NT2/D1 (cell line): Measurements from ENCODE around the gene GMPR.

ENCODE experiments used
- SUZ12 ChIP-seq: IDR thresholded peaks from 2 replicates; pipeline ENCODE4 v1.6.1; 2011; ENCODE audit not compliant: insufficient read length, insufficient read depth; ENCODE audit errors: extremely low read depth
- YY1 ChIP-seq: IDR thresholded peaks from 2 replicates; pipeline ENCODE4 v1.6.1; 2011; ENCODE audit not compliant: insufficient read length, insufficient read depth
- ZNF274 ChIP-seq: IDR thresholded peaks from 2 replicates; pipeline ENCODE4 v1.6.1; 2011; ENCODE audit warnings: mild to moderate bottlenecking, low read depth, low read length

- no peak for TF ChIP-seq YY1
- TF ChIP-seq SUZ12: no peak
- no peak for TF ChIP-seq ZNF274
These were observed 33.6 kb upstream of the GMPR start for GRCh38 chr6:16204653-16205376.
